Endothelial cell (in vitro differentiated cells): ENCODE measurements around the gene C11orf68. TPM values are rescaled to one million over a fixed set of nuclear protein-coding genes. Genes with fewer than 3 reads are reported as not detected.

Experiments used
- DNase-seq: peaks from one replicate; pipeline ENCODE4 v3.0.0; 2021; ENCODE audit warnings: low spot score
- H3K27ac Mint-ChIP-seq: one replicate; pipeline ENCODE4 v1.8.0; 2021; ENCODE audit warnings: mixed read lengths, inconsistent platforms; ENCODE audit not compliant: unreplicated experiment
- H3K27me3 Mint-ChIP-seq: one replicate; pipeline ENCODE4 v1.8.0; 2021; ENCODE audit warnings: mild to moderate bottlenecking, moderate library complexity, mixed read lengths, inconsistent platforms; ENCODE audit not compliant: unreplicated experiment
- H3K36me3 Mint-ChIP-seq: one replicate; pipeline ENCODE4 v1.8.0; 2021; ENCODE audit warnings: mild to moderate bottlenecking, low read depth, mixed read lengths, inconsistent platforms; ENCODE audit not compliant: unreplicated experiment
- H3K4me1 Mint-ChIP-seq: one replicate; pipeline ENCODE4 v1.8.0; 2021; ENCODE audit warnings: mild to moderate bottlenecking, mixed read lengths, inconsistent platforms; ENCODE audit not compliant: unreplicated experiment
- H3K4me3 Mint-ChIP-seq: one replicate; pipeline ENCODE4 v1.8.0; 2021; ENCODE audit warnings: mild to moderate bottlenecking, mixed read lengths, inconsistent platforms; ENCODE audit not compliant: unreplicated experiment
- H3K9me3 Mint-ChIP-seq: one replicate; pipeline ENCODE4 v1.8.0; 2021; ENCODE audit warnings: mixed read lengths, inconsistent platforms; ENCODE audit not compliant: unreplicated experiment
- CTCF ChIP-seq: fragments of 200-600 bp; sonication (generic); IDR thresholded peaks from one replicate; pipeline ENCODE4 v1.5.0; 2021; ENCODE audit warnings: antibody characterized with exemption; ENCODE audit not compliant: unreplicated experiment
- total RNA-seq: library from RNA; stranded (reverse); fragmentation: NEBNext Ultra II Directional; extraction: Animal tissue kit (Norgen Biotek cat#: 25700); gene quantifications from one replicate; pipeline ENCODE4 v1.2.1, GENCODE V29; 2021; ENCODE audit not compliant: unreplicated experiment

C11orf68 gene
- total RNA-seq, 1 donor from 2014 or later: 31.1 TPM

- Mint-ChIP-seq H3K9me3 (no peaks in the 10 kb centered on the region), H3K36me3 (peaks cover 16% of the 10 kb centered on the region), H3K27me3 (peaks cover 11% of the 10 kb centered on the region), H3K27ac (peak overlapping the region; percentile 61), H3K4me3 (no peak overlapping the region), H3K4me1 (peaks cover 8% of the 10 kb centered on the region)
- no peak for TF ChIP-seq CTCF
- no peak for DNase-seq
Measured at GRCh38 chr11:65882120-65883057, 36.5 kb downstream of the C11orf68 start.

GRCh38 chr11:65880844-65881421, 37.9 kb downstream of the C11orf68 start:
- H3K27me3 Mint-ChIP-seq: peaks cover 12% of the 10 kb centered on the region
- H3K9me3 Mint-ChIP-seq: no peaks in the 10 kb centered on the region
- DNase-seq: no peak
- no peak overlapping the region for H3K27ac Mint-ChIP-seq
- no peaks in the 10 kb centered on the region for H3K4me1 Mint-ChIP-seq
- peaks cover 9% of the 10 kb centered on the region for H3K36me3 Mint-ChIP-seq
- H3K4me3 Mint-ChIP-seq: no peak overlapping the region
- TF ChIP-seq CTCF: no peak

GRCh38 chr11:65880027-65880426, 38.8 kb downstream of the C11orf68 start:
- H3K4me3 Mint-ChIP-seq: no peak overlapping the region
- H3K36me3 Mint-ChIP-seq: peaks cover 7% of the 10 kb centered on the region
- no peak for DNase-seq
- H3K4me1 Mint-ChIP-seq: no peaks in the 10 kb centered on the region
- peaks cover 12% of the 10 kb centered on the region for H3K27me3 Mint-ChIP-seq
- TF ChIP-seq CTCF: no peak
- H3K27ac Mint-ChIP-seq: no peak overlapping the region
- H3K9me3 Mint-ChIP-seq: no peaks in the 10 kb centered on the region

- H3K4me3 Mint-ChIP-seq: no peak within 1 kb of the TSS
- H3K9me3 Mint-ChIP-seq: no peaks in the 10 kb centered on the region
- no peak for DNase-seq
- no peaks in the 10 kb centered on the region for H3K4me1 Mint-ChIP-seq
- H3K27ac Mint-ChIP-seq: no peak within 1 kb of the TSS
- H3K36me3 Mint-ChIP-seq: peaks cover 4% of the 10 kb centered on the region
- TF ChIP-seq CTCF: no peak
- H3K27me3 Mint-ChIP-seq: peaks cover 12% of the 10 kb centered on the region
Measured at GRCh38 chr11:65879617-65880016, 39.2 kb downstream of the C11orf68 start, which contains the start of gene CTSW. Gene CTSW (plus strand): TSS chr11:65879837. CDS start chr11:65879855, 18 bp downstream.
